HG03520 (cell line): ENCODE data around the gene CUL4A.

Experiments used
- ATAC-seq: cut with Tn5 transposase; IDR thresholded peaks from one replicate; pipeline ENCODE4 v1.9.1; 2021; ENCODE audit warnings: mild to moderate bottlenecking, moderate library complexity; ENCODE audit not compliant: unreplicated experiment

Gene CUL4A

DNA sequence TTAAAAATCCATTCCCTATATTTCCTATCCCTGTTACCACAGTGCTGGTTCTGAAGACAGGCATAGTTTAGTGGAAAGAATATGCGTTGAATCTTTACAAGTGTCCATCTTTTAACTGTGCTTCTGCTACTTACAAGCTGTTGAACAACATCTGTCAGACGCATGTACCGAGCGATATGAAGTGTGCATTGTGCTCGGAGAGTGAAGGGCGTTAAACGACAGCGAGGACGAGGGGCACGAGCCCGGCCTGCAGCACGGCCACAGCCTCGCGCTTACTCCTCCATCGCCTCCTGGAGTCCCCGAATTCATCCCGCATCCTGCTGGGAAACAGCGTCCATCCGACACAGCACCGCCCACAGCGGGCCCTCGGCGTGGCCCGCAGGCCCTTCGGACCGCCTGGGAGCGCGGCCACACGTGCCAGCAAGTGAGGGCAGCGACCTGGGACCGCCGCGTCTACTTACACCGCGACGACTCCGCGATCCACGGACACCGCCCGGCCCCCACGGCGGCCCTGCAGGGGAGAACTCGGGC, 1.5 kb upstream of the CUL4A start:
- peak; percentile 13 for ATAC-seq

DNA sequence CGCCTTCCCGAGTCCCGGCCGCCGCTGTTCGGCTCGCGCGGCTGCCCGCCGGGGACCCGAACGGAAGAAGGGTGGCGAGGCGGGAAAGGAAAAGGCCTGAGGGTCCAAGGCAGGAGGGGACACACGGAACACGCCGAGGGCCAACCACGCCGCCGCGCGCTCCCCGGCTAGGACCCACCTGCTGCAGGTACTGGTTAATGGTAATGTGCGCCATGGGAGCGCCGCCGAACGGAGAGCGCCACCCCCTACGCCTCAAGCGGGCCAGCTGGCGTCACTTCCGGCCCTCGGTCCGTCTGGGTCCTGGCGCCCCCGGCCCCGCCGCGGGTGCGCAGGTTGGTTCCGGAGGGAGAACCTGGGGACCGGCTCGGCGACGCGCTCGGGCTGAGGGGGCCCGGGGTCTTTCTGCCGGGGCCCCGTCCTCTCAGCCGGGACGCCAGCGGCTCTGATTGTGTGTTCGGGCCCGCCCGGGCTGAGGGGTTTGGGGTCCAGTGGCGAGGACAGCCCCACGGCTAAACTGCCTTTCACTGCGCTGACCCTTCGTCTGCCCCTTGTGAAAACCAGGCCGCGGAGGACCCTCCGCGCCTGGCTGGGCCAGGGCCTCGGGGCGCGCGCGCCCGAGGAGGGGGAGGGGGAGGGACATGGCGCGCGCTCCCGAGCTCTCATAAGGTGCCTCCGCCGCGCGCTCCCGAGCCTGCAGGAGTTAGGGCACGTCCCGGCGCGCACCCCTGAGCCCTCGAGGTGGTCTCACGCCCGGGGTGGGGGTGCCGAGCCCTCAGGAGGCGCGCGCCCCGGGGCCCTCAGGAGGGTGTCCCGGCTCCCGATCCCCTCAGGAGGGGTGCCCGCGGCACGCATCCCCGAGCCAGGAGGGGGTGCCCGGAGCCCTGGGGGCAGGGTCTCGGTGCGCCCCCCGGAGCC, 735 bp upstream of the CUL4A start, which contains the start of gene PCID2:
TSS of gene PCID2 (minus strand) at position 249 of the 915 bp plus-strand sequence. CDS start at position 214, 35 bp downstream.
- ATAC-seq: peak; percentile 69

DNA sequence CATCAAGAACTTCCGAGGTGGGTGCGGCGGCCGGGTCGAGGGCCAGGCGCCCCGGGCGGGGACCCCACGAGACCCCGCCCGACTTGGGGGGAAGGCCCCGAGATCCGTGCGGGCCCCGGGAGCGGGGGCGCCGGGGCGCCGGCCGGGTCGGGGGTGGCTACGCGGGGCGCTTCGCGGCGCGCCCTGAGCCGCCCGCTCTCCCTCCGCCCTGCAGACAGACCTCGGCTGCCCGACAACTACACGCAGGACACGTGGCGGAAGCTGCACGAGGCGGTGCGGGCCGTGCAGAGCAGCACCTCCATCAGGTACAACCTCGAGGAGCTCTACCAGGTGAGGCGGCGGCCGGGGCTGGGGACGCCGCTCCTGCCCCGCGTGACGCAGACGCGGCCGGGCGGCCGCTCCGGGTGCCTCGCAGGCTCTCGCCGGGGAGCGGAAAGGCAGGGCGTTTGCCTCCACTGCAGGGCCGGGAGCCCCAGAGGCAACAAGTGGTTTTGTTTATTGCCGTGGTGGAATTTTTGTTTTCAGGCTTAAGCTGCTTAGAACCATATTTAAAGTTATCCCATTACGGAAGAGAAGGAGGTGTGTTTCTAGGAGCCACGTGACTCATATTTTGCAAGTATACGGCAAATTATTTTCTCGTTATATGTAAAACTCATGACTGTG, 477 bp downstream of the CUL4A start:
- peak; percentile 36 for ATAC-seq

DNA sequence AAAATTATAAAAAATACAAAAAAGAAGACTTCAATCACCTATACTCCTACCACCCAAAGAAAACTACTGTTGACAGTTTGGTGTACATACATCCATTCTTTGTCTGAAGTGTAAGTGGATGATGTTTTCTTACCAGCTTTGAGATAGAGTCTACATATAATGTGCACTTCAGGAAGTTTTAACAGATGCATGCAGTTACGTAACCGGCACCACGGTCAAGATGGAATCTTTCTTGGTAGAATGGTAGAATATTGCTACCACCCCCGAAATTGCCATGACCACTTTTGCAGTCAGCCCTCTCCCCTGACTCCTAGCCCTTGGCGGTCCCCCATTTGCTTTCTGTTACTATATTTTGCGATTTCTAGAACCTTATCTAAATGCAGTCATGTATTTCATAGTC, 1.4 kb downstream of the CUL4A start:
- no peak for ATAC-seq

DNA sequence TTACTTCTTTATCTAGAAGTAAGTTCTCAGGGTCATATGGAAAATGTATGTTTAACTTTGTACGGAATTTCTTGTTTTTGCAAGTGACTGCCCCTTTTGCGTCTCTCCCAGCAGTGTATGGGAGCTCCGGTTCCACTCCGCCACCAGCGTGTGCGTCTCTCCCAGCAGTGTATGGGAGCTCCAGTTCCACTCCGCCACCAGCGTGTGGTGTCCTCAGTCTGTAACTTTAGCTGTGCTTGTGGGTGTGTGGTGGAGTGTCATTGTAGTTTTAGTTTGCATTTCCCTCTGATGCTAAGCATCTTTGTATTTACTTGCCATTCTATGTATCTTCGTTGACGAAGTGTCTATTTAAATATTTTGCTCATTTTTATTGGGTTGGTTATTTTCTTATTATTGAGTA, 2.4 kb downstream of the CUL4A start:
- ATAC-seq: no peak

DNA sequence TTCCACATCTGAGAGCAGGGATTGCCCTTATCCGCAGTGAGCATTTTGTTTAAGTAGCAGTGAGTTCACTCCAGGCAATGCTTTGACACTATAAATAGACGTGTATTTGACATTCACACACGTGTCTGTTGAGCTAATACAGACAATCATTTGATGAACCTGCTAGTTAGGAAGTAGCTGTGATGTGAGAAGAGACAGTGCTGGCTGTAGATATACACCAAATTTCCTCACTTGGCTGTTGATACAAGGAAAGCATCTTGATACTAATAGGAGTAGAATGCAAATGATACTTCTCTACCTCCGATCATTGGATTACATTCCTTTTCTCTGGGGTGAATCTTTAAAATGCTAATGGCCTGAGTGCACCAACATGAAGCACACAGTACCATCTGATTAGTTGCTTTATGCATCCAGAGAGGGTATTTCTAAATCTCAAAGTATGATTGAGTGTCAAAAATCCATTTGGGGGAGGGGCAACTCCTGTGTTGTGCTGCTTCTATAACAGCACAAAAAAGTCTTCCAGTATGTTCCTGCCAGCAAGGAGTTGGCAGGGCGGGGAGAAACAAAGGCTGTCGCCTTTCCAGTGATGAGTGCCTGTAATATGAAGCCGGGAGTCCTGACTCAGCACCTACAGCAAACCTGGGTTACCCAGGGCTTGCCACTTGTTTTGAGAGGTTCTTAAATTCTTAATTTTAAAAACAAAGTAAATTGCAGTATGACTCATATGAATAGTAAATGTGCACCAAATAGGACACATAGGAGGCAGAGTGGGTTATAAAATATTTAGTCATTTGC, 7.0 kb downstream of the CUL4A start:
- no peak for ATAC-seq

DNA sequence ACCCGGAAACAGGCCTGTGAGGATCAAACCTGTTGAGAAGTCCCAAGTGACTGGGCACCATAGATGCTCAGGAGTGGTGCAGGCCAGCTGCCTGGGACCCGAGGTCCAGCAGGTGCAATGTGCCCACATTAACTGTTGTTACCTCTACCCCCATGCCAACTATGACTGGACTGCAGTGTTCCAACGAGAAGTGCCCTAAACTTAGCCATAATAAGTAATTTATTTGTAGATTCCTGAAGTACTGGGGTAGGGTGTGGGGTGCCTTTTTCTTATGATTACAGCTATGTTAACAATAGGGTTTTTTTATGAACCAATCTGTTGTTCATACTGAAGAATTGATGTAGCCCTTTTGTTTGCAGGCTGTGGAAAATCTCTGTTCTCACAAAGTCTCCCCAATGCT, 9.2 kb downstream of the CUL4A start:
- ATAC-seq: no peak

DNA sequence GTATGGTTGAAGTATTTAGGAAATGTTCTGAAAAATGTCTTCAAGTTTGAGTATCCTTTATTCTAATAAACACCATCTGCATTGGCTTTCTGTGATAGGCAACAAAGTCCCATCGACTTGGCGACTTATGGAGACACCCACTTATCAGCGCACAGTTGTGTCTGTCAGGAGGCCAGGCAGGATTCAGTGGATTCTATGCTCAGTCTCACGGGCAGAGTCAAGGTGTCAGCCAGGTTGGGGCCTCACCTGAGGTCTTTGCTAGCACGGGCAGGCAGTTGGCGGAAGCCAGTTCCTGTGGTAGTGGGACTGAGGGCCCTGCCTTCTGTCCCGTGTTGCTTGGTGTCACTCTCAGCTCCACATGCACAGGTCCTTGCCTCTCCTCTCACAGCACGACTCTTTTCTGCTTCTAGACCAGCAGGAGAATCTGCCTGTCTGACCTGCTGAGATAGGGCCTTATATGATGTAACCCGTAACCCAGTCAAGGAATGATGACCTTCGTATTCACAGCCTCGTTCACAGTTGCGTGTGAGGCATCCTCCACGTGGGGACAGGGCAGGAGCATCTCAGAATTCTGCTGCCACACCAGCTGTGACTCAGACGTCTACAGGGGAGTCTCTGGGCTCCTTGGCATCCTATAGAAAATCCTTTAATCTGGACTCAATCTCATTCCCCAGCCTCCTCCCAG, 10.0 kb downstream of the CUL4A start:
- ATAC-seq: no peak

DNA sequence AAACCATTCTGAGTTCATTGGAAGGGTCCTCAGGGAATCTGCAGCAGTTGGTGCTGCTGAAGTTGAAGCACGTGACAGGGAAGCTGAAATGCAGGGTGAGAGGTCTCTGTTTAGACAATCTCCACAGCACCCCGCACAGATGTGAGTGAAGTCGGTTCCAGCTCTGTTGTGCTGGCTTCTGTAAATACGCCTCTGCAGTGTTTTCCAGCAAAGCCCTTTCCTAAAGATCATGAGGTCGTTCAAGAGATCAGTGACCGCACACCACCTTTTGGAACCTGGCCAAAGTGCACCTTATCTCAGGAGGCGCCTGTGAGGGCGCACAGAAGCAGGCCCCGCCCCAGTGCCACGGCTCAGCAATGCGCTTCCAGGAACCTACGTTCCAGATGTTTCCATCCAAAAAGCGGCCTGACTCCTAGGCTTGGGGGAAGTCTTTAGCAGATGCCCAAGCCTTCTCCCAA, 10.8 kb downstream of the CUL4A start:
- no peak for ATAC-seq

DNA sequence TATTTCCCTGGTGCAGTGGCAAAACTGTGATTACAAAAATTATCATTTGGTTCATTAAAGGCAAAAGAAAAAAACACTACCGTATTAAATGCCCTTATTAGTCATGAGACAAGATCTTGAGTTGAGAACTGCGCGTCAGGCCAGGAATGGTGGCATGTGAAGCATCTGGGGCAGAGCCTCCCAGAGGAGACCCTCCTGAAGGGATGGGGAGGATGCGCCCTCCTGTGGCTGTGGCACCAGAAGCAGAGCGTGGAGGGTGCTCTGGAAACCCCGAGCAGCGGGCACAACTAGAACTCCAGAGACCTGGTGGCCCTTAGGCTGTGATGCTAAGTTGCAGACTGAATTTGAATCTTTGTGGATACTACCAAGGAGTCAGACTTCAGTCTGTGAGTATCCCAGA, 11.5 kb downstream of the CUL4A start:
- ATAC-seq: no peak

DNA sequence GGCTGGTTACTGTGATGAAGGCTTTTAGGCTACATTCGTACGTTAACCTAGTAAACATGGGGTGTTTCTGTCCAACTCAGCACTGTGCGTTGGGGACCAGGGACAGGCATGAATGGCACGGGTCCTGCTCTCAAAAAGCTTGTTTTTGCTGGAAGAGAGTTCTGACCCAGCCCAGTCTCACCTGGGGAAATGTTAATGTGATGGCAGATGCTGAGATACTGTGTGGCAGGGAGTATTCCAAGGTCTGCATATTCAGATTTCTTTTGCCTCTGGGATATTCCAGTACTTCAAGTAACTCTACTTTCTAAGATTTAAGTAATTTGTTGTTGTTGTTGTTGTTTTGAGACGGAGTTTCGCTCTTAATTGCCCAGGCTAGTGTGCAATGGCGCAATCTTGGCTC, 13.7 kb downstream of the CUL4A start:
- ATAC-seq: no peak

DNA sequence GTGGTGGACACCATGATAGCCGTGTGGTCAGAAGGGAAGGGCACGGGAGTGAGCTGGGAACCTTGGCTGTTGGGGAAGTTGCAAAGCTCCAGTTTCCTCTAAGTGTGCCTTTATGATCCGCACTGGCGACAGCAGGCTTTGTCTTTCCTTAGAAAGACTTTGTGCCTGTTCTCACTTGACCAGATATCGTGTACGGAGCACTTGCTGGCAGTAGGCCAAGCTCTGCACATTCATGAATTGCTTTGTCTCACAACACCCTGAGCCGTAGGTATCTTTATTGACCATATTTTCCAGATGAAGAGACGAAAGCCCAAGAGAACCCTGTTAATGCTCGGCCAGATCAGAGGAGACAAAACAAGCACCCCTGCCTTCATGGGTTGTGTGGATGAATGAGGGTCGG, 15.1 kb downstream of the CUL4A start:
- no peak for ATAC-seq

DNA sequence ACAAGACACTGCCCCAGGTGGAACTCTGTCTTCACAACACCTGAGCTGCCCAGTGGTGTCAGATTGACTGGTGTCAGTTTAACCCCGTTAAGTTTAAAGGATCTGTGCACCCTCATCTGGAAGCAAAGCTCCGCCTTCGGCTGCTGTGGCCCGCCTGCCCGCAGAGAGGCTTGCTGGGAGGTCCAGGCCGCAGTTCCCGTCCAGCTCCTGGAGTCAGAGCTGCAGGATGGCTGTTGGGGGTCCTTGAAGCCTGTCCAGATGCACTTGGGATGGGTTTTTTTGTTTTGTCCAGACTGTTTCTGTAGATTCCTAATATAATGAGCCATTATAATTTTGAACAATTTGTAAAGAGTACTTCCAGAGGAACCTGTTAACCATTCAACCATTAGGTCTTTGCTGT, 16.1 kb downstream of the CUL4A start:
- ATAC-seq: no peak

DNA sequence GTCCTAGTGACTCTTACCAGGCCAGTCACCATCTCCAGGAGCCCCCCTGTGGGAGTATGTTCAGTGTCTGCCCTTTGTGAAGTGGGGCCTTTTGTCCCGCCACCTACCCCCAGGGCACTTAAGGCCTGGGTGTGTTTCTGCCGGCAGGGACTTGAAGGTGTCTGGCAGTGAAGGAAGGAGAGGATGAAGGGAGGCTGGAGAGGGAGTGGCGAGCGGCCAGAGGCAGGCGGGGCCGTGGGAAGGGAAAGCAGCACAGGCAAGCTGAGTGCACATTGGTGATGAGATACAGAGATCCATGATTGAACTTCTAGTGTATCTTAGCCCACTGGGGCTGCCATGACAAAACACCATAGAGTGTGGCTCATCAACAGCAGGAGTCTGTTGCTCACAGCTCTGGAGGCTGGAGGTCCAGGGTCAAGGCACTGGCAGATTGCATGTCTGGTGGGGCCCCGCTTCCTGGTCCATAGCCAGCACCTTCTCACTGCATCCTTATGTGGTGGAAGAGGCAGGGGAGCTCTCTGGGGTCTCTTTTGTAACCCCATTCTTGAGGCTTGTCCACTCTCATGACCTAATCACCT, 17.5 kb downstream of the CUL4A start:
- no peak for ATAC-seq

DNA sequence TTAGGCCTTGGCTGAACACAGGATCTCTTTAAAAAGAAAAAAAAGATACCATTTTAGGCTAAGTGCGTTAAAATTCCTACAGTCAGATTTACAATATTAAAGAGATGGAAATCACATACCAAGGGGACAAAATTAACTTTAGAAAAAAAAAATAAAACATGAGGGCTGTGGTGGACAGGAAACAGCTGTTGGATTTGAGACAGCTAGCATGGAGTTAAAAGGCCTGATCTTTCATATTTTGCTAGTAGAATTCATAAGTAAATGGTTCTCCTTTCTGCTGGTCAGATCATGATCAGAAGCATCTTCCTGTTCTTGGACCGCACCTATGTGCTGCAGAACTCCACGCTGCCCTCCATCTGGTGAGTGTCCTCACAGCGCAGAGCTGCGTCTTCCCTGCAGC, 19.7 kb downstream of the CUL4A start:
- ATAC-seq: no peak

DNA sequence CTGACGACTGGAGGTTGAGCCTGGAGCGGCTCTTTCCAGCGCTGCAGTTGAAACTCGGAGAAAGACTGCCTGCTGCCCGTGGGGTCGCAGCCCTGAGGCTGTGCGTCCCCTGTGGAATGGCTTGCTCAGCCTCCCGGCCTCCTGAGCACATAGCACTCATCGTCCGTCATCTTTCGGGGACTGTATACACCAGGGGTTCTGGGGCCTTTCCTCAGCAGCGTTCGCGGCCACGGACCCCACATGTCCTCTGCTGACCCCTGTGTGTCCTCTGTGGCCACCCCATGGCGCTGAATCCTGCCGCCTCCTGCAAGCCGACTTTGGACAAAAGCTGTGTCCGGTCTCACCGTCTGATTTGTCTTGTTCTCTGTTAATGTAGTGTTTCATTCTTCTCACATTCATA, 20.4 kb downstream of the CUL4A start:
- no peak for ATAC-seq

DNA sequence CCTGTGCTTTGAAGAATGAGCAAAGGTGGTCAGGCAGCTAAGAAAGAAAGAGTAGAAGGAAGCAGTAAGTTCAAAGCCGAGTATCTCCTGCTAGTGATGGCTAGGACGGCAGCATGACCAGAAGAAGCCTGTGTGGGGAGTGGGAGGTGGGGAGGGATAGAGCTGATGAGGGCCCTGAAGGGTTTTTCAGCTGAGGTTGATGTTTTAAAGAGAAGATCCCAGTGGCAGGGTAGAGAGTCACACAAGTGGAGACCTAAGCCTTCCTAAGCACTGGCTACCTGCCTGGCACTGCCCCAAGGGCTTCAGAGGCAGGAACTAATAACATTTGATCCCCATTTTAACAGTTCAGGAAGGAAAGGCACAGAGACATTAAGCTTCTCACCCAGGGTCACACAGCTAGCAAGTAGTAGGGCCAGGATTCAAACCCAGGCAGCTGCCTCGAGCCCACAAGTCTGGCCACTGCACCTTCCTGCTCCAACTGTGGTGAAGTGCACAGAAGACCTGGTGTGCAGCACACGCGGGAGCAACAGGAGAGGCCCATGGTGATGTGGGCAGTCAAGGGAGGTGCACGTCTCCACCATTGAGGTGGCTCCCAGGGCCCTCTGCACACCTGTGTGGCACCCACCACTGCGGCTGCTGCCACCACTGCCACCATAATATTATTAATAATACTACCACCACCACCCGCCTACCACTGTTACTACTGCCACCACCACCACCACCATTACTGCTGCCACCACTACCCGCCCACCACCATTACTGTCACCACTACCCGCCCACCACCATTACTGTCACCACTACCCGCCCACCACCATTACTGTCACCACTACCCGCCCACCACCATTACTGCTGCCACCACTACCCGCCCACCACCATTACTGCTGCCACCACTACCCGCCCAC, 22.1 kb downstream of the CUL4A start:
- no peak for ATAC-seq

DNA sequence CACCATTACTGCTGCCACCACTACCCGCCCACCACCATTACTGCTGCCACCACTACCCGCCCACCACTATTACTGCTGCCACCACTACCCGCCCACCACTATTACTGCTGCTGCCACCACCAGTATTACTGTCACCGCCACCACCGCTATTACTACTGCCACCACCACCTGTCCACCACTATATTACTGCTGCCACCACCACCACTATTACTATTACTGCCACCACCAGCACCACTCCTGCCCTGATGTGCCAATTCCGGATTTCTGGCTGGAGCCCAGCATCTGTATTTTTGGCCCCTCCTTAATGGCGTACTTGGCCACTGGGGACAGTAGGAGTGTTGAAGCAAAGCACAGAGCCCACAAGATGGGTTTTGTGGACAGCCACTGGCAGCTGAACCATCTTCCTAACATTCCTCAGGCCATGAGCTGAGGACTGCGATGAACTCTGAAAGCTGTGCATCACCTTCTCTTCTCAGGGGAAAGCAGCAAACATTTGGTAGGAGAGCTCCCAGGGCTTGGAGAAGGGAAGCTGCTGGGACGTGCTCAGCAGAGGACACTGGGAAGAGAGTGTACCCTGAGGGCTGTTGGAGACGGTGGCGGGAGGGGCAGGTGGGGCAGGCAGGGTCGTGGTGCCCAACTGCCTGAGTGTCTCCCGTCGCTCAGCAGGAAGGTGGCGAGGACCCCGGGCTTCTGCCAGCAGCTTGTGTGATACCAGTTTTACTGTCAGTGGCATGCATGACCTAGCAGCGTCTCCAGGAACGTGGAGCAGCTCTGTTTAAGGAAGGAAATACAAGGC, 23.0 kb downstream of the CUL4A start:
- no peak for ATAC-seq
